K562 (cell line): ENCODE measurements around the gene PTPRZ1.

Source experiments
- E2F3 ChIP-seq: fragments of 250-450 bp; sonication (Bioruptor Pico); IDR thresholded peaks from 2 replicates; pipeline ENCODE4 v1.4.0; 2020; ENCODE audit warnings: mild to moderate bottlenecking
- POLR2AphosphoS2 ChIP-seq: IDR thresholded peaks from 2 replicates; pipeline ENCODE4 v1.6.1; 2012; ENCODE audit warnings: low read length, improper control_type of control experiment

DNA sequence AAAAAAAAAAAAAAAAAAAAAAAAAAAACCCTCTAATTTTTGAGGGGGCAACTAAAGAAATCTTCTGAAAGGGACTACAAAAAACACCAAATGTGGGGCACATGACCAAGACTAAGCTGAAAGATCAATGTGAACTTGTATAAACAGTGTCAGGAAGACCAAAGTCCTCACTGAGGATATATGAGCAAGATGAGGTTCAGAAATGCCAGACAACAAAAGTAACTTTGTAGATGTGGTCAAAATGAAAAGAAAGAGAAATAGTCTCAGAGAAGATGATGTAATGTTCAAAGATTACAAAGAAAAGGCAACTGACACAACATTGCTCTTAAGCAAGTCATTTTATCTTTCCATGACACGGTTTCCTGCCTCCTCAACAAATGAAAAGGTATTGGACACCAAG is 48.7 kb upstream of the PTPRZ1 start:
- TF ChIP-seq E2F3 (CRISPR knock-in tag) = no peak
- TF ChIP-seq POLR2AphosphoS2 = no peak
